HPDE6-E6E7 (cell line): ENCODE results near the gene FGFR2.
"Not testable (repeated sequence)": the region's sequence is repeated elsewhere in the genome, so short reads cannot be mapped to it uniquely, and the experiment has no call there.

Source experiments
- DNase-seq: peaks from one replicate; pipeline ENCODE4 v3.0.0; 2011; ENCODE audit warnings: missing footprints; ENCODE audit errors: extremely low spot score

The FGFR2 gene

DNA sequence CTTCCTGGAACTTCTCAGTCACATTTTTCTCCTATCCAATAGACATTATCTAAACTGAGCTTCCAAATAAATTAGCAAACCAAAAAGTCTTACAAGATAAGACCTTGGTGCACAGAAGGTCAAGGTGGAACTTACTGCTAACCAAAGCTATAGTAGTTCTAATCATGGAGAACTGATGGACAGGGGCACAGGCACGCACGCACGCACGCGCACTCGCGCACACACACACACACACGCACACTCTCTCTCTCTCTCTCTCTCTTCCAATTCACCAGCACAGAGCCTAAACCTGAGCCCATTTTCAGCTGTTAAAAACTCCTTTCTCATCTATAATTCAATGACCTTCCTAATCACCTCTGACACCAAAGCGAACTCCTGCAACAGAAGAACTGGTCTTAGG lies 7.5 kb downstream of the FGFR2 start:
- no peak for DNase-seq

DNA sequence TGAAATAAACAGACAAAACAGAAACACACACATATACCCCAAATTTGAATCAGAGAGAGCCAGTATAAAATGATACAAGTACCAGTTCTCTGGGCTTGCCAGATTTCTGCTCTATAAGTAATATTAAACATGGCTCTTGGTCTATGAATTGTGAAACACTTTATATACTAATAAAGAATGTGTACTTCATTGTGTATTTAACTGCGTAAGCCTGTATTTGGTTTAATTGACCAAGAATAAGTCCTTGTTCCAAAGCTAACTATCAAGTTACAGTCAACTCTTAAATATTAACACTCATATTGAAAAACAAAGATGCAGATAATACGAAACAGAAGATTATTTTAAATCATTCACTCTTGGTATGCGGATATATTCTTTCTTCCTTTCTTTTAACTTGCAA lies 8.7 kb downstream of the FGFR2 start:
- no peak for DNase-seq

DNA sequence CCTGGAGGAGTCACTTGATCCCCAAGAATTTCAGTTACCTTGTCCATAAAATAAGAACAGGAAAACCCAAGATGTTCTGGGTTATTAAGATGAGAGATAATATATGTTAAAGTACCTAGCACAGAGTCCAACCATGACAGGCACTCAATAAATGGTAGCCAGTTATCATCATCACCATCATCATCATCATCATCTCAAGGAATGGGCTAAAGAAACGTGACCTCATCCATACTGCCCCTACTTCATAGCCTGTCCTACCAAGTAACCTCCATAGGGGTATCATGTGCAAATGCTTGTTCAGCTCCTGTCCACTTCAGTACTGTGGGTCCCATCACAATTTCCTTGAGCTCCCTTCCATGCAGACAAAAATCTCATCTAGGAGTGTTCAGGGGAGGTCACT lies 14.4 kb downstream of the FGFR2 start:
- DNase-seq: no peak

DNA sequence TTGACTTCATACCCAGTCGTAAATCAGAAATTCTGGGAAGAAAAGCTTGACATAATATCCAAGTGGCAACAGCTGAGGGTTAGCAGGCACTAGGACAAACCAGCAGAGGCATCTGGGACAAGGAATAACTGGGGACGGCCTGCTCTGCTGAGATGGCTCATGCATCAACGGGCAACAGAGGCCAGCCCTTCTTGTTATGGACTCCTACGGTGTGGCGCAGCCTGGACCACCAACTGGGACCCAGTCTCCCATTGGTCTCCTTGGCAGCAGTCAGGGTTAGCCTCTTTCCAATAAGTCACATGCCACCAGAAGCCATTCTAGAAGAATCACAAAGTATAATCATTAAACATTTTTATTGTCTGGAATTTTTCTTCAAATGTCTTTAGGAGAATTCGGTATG lies 15.0 kb downstream of the FGFR2 start:
- no peak for DNase-seq

DNA sequence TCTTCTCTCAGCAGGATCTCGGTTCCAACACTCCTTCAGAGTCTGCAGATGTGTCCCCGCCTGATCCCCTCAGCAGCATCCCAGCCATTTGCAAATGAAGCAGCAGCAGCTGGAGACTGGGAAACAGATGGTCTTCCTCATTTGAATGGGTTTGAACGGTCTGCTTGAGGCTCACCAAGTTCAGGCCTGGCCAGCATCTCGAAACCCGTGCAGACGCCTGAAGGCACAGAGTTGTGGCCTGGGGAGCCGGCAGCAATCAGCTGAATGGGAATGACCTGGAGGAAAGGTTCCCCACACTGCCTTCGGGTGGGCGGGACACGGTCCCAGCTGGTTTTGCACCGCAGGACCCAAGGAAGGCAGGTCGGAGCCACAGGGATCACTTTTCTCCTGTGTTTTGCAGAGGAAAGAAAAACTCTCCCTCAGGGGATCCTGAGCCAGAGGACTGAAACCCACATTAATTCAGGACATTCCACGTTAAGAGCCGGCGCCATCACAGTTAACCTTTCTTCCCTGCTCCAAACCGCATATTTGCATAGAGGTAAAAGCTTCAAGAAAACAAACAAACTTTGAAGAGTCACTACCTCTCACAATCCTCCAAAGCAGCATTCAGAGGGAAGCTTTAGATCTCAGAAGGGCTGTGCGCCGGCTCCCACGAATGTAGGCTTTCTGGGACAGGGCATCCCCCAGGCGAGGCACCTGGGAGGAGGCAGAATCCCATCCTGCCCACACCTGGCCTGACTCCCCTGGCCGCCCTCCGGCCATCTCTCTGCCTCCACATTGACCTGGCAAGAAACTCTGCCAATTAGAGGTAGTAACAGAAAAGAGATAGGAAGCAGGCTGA lies 17.7 kb downstream of the FGFR2 start:
- DNase-seq: no peak

DNA sequence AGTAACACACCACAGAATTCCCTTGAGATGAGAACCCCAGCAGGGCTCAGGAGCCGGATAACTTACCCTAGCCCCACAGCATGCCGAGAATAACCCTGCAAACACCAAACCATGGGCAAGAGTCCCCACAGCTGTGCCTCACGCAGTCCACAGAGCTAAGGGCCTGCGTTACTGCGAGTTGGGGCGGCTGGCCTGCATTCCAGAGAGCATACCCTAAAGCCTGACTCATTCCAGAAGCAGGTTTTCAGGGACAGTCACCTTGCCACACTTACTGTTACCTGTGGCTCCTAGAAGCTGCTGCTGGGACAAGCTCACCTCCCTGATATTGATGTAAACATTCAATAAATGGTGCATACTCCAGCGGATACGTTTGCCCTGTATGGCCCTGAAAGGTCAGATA lies 18.6 kb downstream of the FGFR2 start:
- DNase-seq: peak; percentile 54

DNA sequence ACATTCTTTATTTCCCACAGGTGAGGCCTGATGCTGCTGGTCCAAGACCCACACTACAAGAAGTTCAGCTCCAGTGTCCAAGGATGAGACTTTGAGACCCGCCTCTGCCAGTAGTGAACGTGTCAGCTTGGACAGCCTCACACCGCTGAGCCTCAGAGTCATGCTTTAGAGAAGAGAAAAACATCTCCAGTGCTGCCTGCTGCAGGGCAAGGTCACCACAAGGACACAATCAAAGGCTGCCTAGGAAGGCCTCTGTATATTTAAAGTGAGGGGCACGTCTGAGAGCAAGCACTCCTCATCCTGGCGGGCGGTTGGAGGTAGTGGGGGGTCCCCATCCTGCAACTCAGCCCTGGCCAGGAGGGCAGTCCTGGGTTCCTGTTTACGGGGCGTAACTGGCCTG lies 19.3 kb downstream of the FGFR2 start:
- no peak for DNase-seq

DNA sequence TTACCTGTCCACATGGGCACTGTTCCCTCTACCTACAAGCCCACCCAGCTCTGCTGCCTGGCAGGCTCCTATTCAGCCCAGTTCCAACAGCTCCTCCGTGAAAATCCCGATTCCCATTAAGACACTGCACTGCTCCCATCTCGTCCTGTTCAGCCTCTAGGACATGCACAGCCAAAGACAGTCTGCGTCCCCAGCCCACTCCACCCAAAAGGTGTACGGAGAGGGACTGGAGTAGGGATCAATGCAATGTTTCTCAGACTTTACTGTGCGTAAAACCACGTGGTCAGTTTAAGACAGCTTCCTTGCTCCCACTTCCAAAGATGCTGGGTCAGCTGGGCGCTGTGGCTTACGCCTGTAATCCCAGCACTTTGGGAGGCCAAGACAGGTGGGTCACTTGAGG lies 19.9 kb downstream of the FGFR2 start:
- DNase-seq: no peak

DNA sequence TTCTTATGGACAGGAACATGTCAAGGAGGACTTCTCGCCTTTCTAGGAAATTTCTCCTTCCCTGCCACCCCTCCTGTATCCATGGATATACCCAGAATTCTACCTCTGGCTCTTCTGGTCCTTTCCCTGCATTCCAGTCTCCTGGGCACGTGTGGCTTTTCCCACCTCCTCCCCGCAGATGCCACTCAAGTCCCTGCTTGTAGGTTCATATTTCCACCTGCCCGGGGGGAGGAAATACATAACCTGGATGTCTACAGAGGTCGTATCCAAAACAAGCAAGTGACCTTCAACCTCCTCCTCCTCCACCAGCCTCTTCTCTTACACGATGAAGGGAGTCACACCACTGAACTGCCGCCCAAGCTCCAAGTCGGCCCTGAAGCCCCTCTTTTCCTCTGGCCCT lies 20.7 kb downstream of the FGFR2 start:
- no peak for DNase-seq

DNA sequence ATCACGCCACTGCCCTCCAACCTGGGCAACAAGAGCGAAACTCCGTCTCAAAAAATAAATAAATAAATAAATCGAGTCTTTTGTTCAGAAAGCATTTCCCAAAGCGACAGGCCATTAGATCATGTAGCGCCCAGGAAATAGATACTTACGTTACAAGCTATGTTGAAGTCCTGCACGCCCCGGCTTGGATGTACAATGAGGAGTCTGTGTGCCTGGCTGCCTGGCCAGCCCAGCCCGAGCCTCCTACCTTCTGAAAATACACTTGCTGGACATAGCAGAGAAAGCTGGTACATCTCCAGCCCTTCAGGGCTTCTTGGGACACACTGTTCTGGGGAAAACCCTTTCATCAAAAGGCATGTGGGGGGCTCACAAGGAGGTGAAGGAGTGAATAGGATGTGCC lies 22.1 kb downstream of the FGFR2 start:
- DNase-seq: no peak

DNA sequence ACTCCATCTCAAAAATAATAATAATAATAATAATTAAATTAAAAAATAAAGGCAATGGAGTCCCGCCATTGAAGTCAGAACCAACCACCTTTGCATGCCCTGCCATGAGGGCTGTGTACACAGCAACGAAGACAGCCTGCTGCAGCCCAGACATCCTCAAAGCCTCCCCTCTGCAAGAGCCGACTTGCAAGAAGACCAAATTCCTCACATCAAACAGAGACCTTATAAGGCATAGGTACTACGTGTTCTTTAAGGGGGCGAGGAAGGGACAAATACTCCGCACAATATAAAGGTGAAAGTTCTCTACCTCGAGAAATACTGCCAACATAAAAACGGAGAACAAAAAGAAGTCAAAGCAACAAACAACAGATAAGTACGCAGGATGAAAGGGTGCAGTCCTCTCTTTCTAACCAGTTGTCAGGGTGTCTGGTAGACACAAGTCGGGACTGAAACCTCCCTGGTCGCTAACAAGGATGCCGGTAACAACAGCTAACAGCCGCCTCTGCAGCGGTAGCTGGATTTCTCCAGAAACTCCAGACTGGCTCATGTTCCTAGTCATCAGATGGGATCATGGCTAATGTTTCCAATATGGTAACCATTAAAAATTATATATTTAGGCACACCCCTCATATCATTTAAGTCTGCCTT lies 23.6 kb downstream of the FGFR2 start:
- no peak for DNase-seq

DNA sequence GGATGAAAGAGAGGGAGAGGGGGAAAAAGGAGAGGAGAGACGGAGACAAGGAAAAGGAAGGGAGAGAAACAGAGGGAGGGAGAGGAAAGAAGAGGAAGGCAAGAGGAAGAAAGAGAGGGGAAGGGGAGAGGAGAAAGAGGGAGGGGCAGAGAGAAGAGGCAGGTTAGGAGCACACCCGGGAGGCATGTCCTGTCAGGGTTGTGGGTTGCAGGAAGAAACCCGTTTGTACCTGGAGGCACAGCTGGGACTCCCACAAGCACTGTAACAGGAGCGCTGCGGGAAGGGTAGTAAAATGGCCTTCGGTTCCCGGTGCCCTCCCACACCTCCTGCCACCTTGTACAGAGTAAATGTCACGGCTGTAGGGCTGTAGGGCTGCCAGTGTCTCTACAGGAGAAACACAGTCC lies 24.7 kb downstream of the FGFR2 start:
- DNase-seq: no peak

DNA sequence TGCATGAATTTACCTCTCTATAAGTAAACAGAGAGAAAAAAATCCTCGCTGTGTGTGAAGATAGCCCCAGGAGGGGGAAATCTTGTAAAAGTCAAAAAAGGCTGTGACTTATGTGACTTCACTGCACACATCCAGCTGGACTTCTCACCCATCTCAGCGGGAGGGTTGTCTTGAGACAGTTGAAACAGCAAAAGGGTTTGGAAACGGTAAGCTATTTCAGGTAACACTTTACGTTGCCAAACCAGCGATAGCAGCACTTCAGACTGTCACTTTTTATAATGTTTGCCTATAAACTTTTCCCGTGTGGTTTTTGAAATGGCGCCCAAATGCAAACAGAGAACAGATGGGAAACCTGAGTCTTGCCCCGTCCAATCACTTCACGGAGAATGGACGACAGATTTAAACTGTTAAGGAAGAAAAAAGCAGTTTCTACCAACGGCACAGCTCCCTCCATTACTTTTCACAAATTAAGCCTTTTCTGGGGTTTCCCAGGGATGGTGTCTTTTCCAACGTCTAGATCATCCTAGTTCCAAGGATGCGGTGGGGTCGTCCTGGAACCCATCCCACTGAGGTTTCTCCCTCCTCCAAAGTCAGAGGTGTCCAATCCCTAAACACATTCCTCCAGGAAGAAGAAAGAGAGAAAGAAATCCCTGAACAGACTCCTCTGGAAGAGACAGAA lies 25.2 kb downstream of the FGFR2 start:
- no peak for DNase-seq

DNA sequence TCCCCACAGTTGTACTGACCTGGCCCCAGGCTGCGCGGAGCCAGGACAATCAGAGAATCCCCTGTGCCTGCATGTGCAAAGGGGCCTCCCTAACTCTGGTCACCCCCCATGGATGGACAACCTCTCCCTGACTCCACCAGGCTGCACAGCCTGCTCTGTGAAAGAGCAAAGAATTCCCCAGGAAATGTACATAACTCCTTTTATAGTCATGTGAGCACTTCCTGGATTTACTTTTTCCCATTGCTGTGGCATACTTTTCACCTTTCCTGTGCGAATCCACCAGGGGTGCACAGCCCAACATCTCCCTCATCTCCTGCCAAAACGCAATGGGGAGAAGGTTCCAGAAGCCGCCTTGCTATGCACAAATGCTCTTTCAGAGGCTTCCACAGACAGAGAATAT lies 27.9 kb downstream of the FGFR2 start:
- DNase-seq: no peak

DNA sequence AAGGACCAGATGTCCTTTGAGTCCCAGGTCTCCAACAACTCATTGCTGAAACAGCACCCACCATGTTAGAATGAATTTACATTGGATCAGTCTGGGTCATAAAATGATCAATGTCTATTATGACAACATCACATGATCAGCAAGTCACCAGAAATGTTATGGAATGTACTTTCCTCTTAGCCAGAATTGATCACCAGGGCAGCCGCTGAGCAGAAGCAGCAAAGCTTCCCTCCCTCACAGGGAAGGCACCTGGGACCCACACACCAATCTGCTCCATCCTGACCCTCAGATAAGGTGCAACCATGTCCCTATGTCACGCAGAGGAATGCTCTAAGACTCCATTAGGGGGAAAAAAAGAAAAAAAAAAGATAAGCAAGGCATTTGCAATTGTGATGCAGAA lies 30.0 kb downstream of the FGFR2 start:
- no peak for DNase-seq

DNA sequence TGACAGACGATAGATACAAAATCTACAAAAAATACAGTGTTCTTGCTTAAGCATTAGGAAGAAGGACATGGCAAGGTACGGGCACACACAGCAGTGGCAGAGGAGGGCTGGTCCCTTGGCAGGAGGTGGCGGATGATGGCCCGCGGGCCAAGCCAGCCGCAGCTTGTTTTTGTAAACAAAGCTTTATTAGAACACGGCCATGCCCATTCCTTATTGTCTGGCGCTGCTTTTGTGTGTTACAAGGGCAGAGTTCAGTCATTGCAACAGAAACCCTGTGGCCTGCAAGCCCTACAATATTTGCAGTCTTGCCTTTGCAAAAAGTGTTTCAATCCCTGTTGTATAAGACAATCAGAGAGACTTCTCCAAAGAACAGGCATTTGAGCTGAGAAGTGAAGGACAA lies 30.7 kb downstream of the FGFR2 start:
- no peak for DNase-seq

DNA sequence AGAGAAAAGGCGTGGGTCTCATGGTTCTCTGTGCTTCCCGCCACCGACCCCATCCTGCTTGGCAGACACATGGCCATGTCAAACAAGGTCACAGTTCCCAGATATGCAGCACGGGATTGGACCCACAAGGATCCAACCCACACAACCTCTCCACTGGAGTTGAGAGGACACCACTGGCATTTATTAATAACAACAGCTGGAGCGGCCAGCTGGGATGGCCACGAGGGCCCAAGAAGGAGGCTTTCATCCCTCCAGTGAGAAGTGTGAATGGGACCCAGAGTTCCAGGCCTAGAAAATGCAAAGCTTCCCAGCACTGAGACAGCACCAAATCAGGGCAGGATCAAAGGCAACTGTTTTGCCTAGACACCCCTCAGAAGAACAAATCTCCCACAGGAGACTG lies 31.5 kb downstream of the FGFR2 start:
- DNase-seq: no peak

DNA sequence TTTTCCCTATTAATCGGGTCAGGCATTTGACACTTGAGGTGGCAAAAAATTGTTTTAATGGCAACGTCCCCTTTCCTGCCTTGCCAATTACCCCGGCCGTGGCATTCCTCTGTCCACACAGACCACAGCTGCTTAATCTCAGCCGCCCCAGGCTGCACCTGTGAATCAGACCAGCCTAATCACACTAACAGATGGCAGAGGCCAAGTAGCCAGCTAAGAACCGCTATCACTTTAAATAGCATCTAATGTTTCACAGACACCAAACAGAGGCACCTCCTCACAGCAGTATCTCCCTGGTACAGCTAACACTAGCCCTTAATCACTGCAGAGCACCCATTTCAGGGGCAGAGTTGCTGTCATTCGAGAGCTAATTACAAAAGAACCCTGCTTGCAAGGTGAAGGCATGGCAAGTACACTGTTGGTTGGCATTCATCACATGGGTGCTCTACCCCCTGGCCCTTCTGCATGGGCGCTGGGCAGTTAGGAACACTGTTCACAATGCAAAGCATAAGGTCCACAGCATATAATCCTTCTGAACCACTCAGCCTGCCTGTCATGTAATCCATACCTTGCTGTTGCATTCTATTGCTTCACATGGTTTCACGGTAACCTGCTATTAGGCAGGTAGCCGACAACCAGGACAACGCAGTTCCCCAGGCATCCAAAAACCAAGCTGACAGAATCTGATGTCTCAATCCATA lies 38.8 kb downstream of the FGFR2 start:
- no peak for DNase-seq

DNA sequence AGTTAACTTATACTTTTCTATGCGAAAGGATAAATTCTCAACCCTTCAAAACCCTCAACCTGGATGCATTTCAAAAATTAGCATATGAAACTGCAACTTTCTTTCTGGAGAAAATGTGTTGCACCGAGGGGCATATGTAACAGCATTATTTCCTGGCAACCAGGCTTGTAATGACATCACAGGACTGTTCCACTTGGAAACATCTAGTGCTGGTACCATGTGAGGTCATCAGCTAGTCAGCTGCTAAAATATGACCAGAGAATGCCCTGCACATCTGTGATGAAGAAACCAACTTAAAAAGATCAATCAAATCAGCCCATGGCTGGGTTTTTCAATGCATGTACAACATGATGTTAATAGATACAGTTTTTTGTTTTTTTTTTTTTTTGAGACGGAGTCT lies 40.0 kb downstream of the FGFR2 start:
- DNase-seq: no peak

DNA sequence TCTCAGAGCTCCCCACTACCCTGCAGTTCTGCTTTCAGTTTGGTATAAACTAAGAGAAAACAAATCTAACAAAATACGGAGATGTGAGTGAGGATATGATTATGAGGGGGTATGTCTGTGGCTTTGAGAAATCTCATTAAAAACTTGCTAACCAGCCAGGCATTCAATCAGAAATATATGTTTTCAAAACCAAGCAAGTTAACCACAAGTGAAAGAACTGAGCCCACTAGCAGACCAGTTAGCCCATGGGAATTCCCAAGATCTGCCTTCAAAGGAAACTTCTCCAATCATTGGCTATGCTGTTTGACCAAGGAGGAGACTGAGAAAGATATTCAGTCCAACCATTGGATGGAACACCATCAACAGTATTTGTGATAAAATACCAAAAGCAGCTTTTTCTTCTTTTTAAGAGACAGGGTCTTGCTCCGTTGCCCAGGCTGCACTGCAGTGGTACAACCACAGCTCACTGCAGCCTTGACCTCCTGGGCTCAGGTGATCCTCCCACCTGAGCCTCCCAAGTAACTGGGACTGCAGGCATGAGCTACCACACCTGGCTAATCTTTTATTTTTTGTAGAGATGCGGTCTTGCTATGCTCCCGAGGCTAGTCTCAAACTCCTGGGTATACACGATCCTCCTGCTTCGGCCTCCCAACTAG lies 41.2 kb downstream of the FGFR2 start:
- DNase-seq: no peak

DNA sequence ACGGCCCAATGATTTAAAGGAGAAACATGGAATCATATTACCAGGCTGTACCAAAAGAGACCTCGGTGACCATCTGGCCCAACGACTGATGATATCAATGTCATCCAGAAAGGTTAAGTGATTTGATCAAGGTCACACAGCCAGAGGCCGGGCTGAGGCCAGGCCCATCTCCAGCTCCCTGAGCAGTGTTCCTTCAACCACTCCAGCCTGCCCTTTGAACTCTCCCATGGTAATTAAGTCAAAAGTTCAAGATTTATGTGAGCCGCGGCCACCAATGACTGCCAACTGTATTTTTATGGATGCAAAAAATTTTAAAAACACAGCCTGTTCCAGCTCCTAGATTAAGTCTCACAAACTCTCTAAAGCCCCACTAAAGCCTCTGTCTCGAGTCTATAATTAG lies 41.8 kb downstream of the FGFR2 start:
- DNase-seq: no peak

DNA sequence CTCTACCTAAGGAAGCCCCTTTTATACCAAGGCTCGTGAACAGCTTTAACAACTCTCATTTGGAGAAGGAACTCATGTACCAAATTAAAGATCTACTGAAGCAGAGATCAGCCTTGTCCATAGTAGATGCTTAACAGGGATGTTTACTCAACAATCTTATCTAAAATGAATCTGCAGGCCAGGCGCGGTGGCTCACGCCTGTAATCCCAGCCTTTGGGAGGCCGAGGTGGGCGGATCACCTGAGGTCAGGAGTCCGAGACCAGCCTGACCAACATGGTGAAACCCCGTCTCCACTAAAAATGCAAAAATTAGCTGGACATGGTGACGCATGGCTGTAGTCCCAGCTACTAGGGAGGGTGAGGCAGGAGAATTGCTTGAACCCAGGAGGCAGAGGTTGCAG lies 43.3 kb downstream of the FGFR2 start:
- DNase-seq: not testable (repeated sequence)
